ENCODE results near the gene NFASC.

NFASC gene

GRCh38 chr1:204960306-204961125 lies 89.9 kb downstream of the NFASC start:
- no peak for DNase-seq

GRCh38 chr1:204961765-204962419 lies 91.2 kb downstream of the NFASC start:
- DNase-seq: no peak

GRCh38 chr1:204962742-204963632 lies 92.3 kb downstream of the NFASC start:
- DNase-seq: no peak

GRCh38 chr1:204967451-204967850 lies 96.8 kb downstream of the NFASC start:
- DNase-seq: no peak

GRCh38 chr1:204968135-204968534 lies 97.5 kb downstream of the NFASC start:
- no peak for DNase-seq

GRCh38 chr1:204968951-204969350 lies 98.3 kb downstream of the NFASC start:
- DNase-seq: no peak

- no peak for DNase-seq
Observed at GRCh38 chr1:204970937-204971336, 100.3 kb downstream of the NFASC start.

GRCh38 chr1:204971517-204972336 lies 101.1 kb downstream of the NFASC start:
- peak; percentile 62 for DNase-seq

GRCh38 chr1:204972426-204972825 lies 101.8 kb downstream of the NFASC start:
- no peak for DNase-seq

- no peak for DNase-seq
Observed at GRCh38 chr1:204973449-204973848, 102.8 kb downstream of the NFASC start.

- no peak for DNase-seq
Observed at GRCh38 chr1:204974327-204974726, 103.7 kb downstream of the NFASC start.

- no peak for DNase-seq
Observed at GRCh38 chr1:204975021-204975420, 104.4 kb downstream of the NFASC start.

GRCh38 chr1:204975568-204976235 lies 105.0 kb downstream of the NFASC start:
- peak; percentile 46 for DNase-seq

GRCh38 chr1:204976646-204977045 lies 106.0 kb downstream of the NFASC start:
- DNase-seq: no peak

- no peak for DNase-seq
Observed at GRCh38 chr1:204977318-204977717, 106.7 kb downstream of the NFASC start.

- DNase-seq: no peak
Observed at GRCh38 chr1:204978782-204979181, 108.1 kb downstream of the NFASC start.

- DNase-seq: no peak
Observed at GRCh38 chr1:204979306-204979705, 108.6 kb downstream of the NFASC start.

GRCh38 chr1:204979891-204980649 lies 109.4 kb downstream of the NFASC start:
- no peak for DNase-seq

- peak; percentile 41 for DNase-seq
Observed at GRCh38 chr1:204980840-204981405, 110.3 kb downstream of the NFASC start.

GRCh38 chr1:204983136-204983535 lies 112.5 kb downstream of the NFASC start:
- no peak for DNase-seq

All from fibroblast of skin of scalp (primary cell).